ENCODE measurements around the gene DECR2. TPM values are rescaled to one million over a fixed set of nuclear protein-coding genes. Genes with fewer than 3 reads are reported as not detected.

DECR2 gene
- total and polyA plus RNA-seq, 9 of the 15 experiments (the other 6 are each of a cell fraction or from before 2014, with no cell fraction given) = 1.0 to 31.9 (median 10.3) TPM

DNA sequence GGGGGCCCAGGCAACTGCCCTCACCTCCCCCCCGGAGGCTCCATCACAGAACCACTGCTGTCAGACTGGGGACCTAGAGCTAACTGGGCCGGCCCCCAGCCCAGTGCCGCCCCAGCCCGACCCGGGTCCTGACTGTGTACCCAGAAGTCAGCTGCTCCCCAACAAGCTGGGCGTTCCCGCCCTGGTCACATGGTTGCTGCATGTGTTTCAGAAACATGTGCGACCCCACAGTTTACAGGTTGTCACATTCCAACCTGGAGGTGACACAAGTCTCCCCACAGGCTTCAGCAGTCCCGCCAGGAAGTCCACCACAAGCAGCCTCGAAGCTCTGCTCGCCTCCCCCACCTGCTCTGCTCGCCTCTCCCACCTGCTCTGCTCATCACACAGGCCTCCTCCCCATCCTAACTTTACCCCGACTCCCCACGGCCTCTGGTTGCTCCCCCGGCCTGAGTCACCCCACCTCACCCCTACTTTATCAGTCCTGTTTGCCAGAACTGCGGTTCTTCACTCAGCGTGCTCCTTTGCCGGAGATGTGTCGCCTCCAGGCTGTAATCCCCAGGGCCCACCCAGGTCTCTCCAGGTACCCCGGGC is 32.3 kb upstream of the DECR2 start (continued):
- TF ChIP-seq, protein P1, sequence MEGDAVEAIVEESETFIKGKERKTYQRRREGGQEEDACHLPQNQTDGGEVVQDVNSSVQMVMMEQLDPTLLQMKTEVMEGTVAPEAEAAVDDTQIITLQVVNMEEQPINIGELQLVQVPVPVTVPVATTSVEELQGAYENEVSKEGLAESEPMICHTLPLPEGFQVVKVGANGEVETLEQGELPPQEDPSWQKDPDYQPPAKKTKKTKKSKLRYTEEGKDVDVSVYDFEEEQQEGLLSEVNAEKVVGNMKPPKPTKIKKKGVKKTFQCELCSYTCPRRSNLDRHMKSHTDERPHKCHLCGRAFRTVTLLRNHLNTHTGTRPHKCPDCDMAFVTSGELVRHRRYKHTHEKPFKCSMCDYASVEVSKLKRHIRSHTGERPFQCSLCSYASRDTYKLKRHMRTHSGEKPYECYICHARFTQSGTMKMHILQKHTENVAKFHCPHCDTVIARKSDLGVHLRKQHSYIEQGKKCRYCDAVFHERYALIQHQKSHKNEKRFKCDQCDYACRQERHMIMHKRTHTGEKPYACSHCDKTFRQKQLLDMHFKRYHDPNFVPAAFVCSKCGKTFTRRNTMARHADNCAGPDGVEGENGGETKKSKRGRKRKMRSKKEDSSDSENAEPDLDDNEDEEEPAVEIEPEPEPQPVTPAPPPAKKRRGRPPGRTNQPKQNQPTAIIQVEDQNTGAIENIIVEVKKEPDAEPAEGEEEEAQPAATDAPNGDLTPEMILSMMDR (IDR thresholded peaks at IDR 0.05 in 2 of 3, conservative IDR thresholded peaks at IDR 0.05 in 1 of 3; ENCODE audit: insufficient read depth in 2 of 3, low read depth in 1 of 3, low read length in 3 of 3) = no peak
- peak; percentile 44 for TF ChIP-seq JUND (IDR thresholded peaks at IDR 0.05; ENCODE audit: borderline replicate concordance, low read depth, low read length)
- no peak; the same call in 2 of the 3 replicates for TF ChIP-seq JUND (tag; IDR thresholded peaks at IDR 0.05; ENCODE audit: borderline replicate concordance, low read depth, low read length)
- no peak for TF ChIP-seq MBD2 (IDR thresholded peaks at IDR 0.05; ENCODE audit: borderline replicate concordance, low read depth)
- TF ChIP-seq DPF2 (IDR thresholded peaks at IDR 0.05) = no peak
- TF ChIP-seq, protein P2, sequence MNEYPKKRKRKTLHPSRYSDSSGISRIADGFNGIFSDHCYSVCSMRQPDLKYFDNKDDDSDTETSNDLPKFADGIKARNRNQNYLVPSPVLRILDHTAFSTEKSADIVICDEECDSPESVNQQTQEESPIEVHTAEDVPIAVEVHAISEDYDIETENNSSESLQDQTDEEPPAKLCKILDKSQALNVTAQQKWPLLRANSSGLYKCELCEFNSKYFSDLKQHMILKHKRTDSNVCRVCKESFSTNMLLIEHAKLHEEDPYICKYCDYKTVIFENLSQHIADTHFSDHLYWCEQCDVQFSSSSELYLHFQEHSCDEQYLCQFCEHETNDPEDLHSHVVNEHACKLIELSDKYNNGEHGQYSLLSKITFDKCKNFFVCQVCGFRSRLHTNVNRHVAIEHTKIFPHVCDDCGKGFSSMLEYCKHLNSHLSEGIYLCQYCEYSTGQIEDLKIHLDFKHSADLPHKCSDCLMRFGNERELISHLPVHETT (CRISPR knock-in tag; conservative IDR thresholded peaks at IDR 0.05 in 1 of 2, IDR thresholded peaks at IDR 0.05 in 1 of 2) = no peak
- no peak for TF ChIP-seq RFX7 (CRISPR knock-in tag; IDR thresholded peaks at IDR 0.05)
- TF ChIP-seq PTBP1 (IDR thresholded peaks at IDR 0.05; ENCODE audit: low read depth, low read length) = no peak
- no peak for TF ChIP-seq FOXJ3 (CRISPR knock-in tag; IDR thresholded peaks at IDR 0.05)
- TF ChIP-seq ZBTB1 (CRISPR knock-in tag; IDR thresholded peaks at IDR 0.05; ENCODE audit: borderline replicate concordance, low read depth) = 0 out of 2 replicates have a peak, but pooled peaks have one; percentile 16
- TF ChIP-seq JUN (IDR thresholded peaks at IDR 0.05; ENCODE audit: borderline replicate concordance, low read depth, low read length) = no peak
- peak; percentile 57; the same call in 1 of the 2 replicates for TF ChIP-seq JUN (CRISPR knock-in tag; IDR thresholded peaks at IDR 0.05; ENCODE audit: borderline replicate concordance)
- TF ChIP-seq, protein P3, sequence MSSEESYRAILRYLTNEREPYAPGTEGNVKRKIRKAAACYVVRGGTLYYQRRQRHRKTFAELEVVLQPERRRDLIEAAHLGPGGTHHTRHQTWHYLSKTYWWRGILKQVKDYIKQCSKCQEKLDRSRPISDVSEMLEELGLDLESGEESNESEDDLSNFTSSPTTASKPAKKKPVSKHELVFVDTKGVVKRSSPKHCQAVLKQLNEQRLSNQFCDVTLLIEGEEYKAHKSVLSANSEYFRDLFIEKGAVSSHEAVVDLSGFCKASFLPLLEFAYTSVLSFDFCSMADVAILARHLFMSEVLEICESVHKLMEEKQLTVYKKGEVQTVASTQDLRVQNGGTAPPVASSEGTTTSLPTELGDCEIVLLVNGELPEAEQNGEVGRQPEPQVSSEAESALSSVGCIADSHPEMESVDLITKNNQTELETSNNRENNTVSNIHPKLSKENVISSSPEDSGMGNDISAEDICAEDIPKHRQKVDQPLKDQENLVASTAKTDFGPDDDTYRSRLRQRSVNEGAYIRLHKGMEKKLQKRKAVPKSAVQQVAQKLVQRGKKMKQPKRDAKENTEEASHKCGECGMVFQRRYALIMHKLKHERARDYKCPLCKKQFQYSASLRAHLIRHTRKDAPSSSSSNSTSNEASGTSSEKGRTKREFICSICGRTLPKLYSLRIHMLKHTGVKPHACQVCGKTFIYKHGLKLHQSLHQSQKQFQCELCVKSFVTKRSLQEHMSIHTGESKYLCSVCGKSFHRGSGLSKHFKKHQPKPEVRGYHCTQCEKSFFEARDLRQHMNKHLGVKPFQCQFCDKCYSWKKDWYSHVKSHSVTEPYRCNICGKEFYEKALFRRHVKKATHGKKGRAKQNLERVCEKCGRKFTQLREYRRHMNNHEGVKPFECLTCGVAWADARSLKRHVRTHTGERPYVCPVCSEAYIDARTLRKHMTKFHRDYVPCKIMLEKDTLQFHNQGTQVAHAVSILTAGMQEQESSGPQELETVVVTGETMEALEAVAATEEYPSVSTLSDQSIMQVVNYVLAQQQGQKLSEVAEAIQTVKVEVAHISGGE (CRISPR knock-in tag; IDR thresholded peaks at IDR 0.05) = no peak
- TF ChIP-seq CREB1 (IDR thresholded peaks at IDR 0.05) = no peak
- peak; percentile 26; the same call in 1 of the 2 replicates for TF ChIP-seq CREB1 (CRISPR knock-in tag; IDR thresholded peaks at IDR 0.05)
- no peak for TF ChIP-seq YY1 (IDR thresholded peaks at IDR 0.05; ENCODE audit: borderline replicate concordance in 1 of 3, control insufficient read depth in 1 of 3, extremely low read depth in 1 of 3, insufficient read depth in 3 of 3, insufficient read length in 1 of 3, insufficient replicate concordance in 2 of 3, low read depth in 1 of 3, low read length in 2 of 3)
- no peak for TF ChIP-seq DACH1 (IDR thresholded peaks at IDR 0.05; ENCODE audit: partially characterized antibody)
- TF ChIP-seq, protein P4, sequence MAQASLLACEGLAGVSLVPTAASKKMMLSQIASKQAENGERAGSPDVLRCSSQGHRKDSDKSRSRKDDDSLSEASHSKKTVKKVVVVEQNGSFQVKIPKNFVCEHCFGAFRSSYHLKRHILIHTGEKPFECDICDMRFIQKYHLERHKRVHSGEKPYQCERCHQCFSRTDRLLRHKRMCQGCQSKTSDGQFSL (CRISPR knock-in tag; IDR thresholded peaks at IDR 0.05) = 0 out of 2 replicates have a peak, but pooled peaks have one; percentile 13
- TF ChIP-seq, protein P4 (tag; IDR thresholded peaks at IDR 0.05) = no peak

Measured in K562 (cell line).